PC-3 (cell line): Measurements from ENCODE around the gene GSTO2.

Experiments used
- CTCF ChIP-seq: fragments of 300-600 bp; sonication (generic); conservative IDR thresholded peaks from 2 replicates; pipeline ENCODE4 v1.5.1; 2017; ENCODE audit warnings: antibody characterized with exemption, low read depth, mild to moderate bottlenecking, low read length
- EZH2 ChIP-seq: fragments of 300-600 bp; sonication (generic); IDR thresholded peaks from one replicate; pipeline ENCODE4 v1.6.1; 2017; ENCODE audit warnings: antibody characterized with exemption, mild to moderate bottlenecking, low read length; ENCODE audit not compliant: unreplicated experiment
- EZH2phosphoT487 ChIP-seq: fragments of 300-600 bp; sonication (generic); IDR thresholded peaks from 2 replicates; pipeline ENCODE4 v1.6.1; 2018; ENCODE audit warnings: mild to moderate bottlenecking, antibody characterized with exemption, low read length, borderline replicate concordance

GRCh38 chr10:104279550-104280259 lies 10.7 kb downstream of the GSTO2 start:
- TF ChIP-seq EZH2phosphoT487, result no peak
- TF ChIP-seq CTCF, result no peak
- TF ChIP-seq EZH2, result no peak
